Left hindlimb (tissue), 1 donor: ENCODE data around the gene IFT88.
"Not testable (repeated sequence)": the region's sequence is repeated elsewhere in the genome, so short reads cannot be mapped to it uniquely, and the experiment has no call there.

Experiments
- DNase-seq: peaks from one replicate; pipeline ENCODE4 v3.0.0-alpha.2; 2018

Gene IFT88

GRCh38 chr13:20647758-20648157 is 80.8 kb downstream of the IFT88 start:
- DNase-seq = no peak

GRCh38 chr13:20652946-20653345 is 86.0 kb downstream of the IFT88 start:
- no peak for DNase-seq

- DNase-seq = no peak
These were observed 87.2 kb downstream of the IFT88 start for GRCh38 chr13:20654156-20654555.

- no peak for DNase-seq
These were observed 91.6 kb downstream of the IFT88 start for GRCh38 chr13:20658451-20659040.

GRCh38 chr13:20664351-20664750 is 97.4 kb downstream of the IFT88 start:
- DNase-seq = no peak

GRCh38 chr13:20666948-20667347 is 100.0 kb downstream of the IFT88 start:
- DNase-seq = no peak

GRCh38 chr13:20667857-20668437 is 101.0 kb downstream of the IFT88 start:
- DNase-seq = no peak

- DNase-seq = no peak
These were observed 102.2 kb downstream of the IFT88 start for GRCh38 chr13:20669162-20669561.

GRCh38 chr13:20671789-20672188 is 104.8 kb downstream of the IFT88 start:
- DNase-seq = no peak

GRCh38 chr13:20672772-20673171 is 105.8 kb downstream of the IFT88 start:
- DNase-seq = no peak

- no peak for DNase-seq
These were observed 106.8 kb downstream of the IFT88 start for GRCh38 chr13:20673715-20674114.

- DNase-seq = no peak
These were observed 109.3 kb downstream of the IFT88 start for GRCh38 chr13:20676213-20676612.

GRCh38 chr13:20678606-20679005 is 111.6 kb downstream of the IFT88 start:
- not testable (repeated sequence) for DNase-seq

- DNase-seq = no peak
These were observed 112.9 kb downstream of the IFT88 start for GRCh38 chr13:20679879-20680278.

- no peak for DNase-seq
These were observed 113.6 kb downstream of the IFT88 start for GRCh38 chr13:20680416-20681080.

GRCh38 chr13:20681481-20681880 is 114.5 kb downstream of the IFT88 start:
- not testable (repeated sequence) for DNase-seq

GRCh38 chr13:20682061-20682460 is 115.1 kb downstream of the IFT88 start:
- no peak for DNase-seq

GRCh38 chr13:20684041-20684440 is 117.1 kb downstream of the IFT88 start:
- DNase-seq = no peak

- DNase-seq = no peak
These were observed 117.6 kb downstream of the IFT88 start for GRCh38 chr13:20684546-20684945.

GRCh38 chr13:20685092-20685491 is 118.1 kb downstream of the IFT88 start:
- DNase-seq = no peak

GRCh38 chr13:20686167-20686566 is 119.2 kb downstream of the IFT88 start:
- no peak for DNase-seq

- no peak for DNase-seq
These were observed 120.1 kb downstream of the IFT88 start for GRCh38 chr13:20686863-20687579.

GRCh38 chr13:20689291-20689690 is 122.3 kb downstream of the IFT88 start:
- no peak for DNase-seq

- DNase-seq = no peak
These were observed 124.7 kb downstream of the IFT88 start for GRCh38 chr13:20691616-20692015.
